ENCODE results near the gene SSC5D. TPM values are rescaled to one million over a fixed set of nuclear protein-coding genes. Genes with fewer than 3 reads are reported as not detected.

Gene SSC5D
- total and polyA plus RNA-seq, 9 of the 15 experiments (the other 6 are each of a cell fraction or from before 2014, with no cell fraction given) = 0.04 to 0.71 (median 0.14) TPM; not detected in 2

DNA sequence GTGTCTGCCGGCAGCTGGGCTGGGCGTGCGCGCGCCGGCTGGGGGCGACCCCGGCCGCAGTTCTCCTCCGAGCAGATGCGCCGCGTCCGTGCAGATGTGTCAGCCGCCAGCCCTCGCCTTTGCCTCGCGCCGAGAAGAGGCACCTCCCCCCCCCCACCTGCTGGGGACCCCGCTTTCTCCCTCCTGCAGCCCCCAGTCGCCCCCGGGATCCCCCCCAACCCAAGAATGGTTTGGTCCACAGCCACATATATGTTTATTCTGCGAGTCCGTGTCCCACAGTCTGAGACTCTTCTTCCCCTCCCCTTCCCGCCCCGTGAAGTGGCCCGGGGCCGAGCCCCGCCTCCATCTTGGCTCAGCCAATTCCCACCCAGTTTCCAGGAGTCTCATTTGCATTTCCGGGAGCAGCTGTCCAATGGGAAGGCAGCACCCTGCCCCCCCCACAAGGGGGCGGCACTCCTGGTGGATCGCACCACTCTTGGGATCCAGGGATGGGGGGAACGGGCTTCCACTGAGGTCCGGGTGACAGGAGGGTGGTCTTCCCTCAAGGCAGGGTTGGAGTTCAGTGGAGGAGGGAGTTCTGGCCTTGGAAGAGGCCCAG lies 35.4 kb upstream of the SSC5D start (continued):
- TF ChIP-seq, protein P1, sequence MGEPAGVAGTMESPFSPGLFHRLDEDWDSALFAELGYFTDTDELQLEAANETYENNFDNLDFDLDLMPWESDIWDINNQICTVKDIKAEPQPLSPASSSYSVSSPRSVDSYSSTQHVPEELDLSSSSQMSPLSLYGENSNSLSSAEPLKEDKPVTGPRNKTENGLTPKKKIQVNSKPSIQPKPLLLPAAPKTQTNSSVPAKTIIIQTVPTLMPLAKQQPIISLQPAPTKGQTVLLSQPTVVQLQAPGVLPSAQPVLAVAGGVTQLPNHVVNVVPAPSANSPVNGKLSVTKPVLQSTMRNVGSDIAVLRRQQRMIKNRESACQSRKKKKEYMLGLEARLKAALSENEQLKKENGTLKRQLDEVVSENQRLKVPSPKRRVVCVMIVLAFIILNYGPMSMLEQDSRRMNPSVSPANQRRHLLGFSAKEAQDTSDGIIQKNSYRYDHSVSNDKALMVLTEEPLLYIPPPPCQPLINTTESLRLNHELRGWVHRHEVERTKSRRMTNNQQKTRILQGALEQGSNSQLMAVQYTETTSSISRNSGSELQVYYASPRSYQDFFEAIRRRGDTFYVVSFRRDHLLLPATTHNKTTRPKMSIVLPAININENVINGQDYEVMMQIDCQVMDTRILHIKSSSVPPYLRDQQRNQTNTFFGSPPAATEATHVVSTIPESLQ (CRISPR knock-in tag; IDR thresholded peaks at IDR 0.05) = no peak
- no peak for TF ChIP-seq SPI1 (IDR thresholded peaks at IDR 0.05; ENCODE audit: borderline replicate concordance, low read depth, low read length)
- TF ChIP-seq, protein P2, sequence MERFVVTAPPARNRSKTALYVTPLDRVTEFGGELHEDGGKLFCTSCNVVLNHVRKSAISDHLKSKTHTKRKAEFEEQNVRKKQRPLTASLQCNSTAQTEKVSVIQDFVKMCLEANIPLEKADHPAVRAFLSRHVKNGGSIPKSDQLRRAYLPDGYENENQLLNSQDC (CRISPR knock-in tag; IDR thresholded peaks at IDR 0.05) = no peak
- TF ChIP-seq CHD1 (IDR thresholded peaks at IDR 0.05; ENCODE audit: low read length) = no peak
- no peak for TF ChIP-seq NCOA4 (IDR thresholded peaks at IDR 0.05; ENCODE audit: partially characterized antibody)
- TF ChIP-seq NR2C1 (IDR thresholded peaks at IDR 0.05) = no peak
- no peak for TF ChIP-seq NR2C1 (tag; IDR thresholded peaks at IDR 0.05)
- no peak for TF ChIP-seq HDGF (IDR thresholded peaks at IDR 0.05)
- no peak for TF ChIP-seq ZNF77 (CRISPR knock-in tag; IDR thresholded peaks at IDR 0.05)
- TF ChIP-seq ZNF41 (CRISPR knock-in tag; conservative IDR thresholded peaks at IDR 0.05) = no peak
- TF ChIP-seq, protein P3, sequence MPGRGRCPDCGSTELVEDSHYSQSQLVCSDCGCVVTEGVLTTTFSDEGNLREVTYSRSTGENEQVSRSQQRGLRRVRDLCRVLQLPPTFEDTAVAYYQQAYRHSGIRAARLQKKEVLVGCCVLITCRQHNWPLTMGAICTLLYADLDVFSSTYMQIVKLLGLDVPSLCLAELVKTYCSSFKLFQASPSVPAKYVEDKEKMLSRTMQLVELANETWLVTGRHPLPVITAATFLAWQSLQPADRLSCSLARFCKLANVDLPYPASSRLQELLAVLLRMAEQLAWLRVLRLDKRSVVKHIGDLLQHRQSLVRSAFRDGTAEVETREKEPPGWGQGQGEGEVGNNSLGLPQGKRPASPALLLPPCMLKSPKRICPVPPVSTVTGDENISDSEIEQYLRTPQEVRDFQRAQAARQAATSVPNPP (IDR thresholded peaks at IDR 0.05; ENCODE audit: borderline replicate concordance, insufficient read depth, insufficient read length) = no peak
- no peak for TF ChIP-seq JUN (IDR thresholded peaks at IDR 0.05; ENCODE audit: borderline replicate concordance, low read depth, low read length)
- no peak for TF ChIP-seq JUN (CRISPR knock-in tag; IDR thresholded peaks at IDR 0.05; ENCODE audit: borderline replicate concordance)
- TF ChIP-seq, protein P4, sequence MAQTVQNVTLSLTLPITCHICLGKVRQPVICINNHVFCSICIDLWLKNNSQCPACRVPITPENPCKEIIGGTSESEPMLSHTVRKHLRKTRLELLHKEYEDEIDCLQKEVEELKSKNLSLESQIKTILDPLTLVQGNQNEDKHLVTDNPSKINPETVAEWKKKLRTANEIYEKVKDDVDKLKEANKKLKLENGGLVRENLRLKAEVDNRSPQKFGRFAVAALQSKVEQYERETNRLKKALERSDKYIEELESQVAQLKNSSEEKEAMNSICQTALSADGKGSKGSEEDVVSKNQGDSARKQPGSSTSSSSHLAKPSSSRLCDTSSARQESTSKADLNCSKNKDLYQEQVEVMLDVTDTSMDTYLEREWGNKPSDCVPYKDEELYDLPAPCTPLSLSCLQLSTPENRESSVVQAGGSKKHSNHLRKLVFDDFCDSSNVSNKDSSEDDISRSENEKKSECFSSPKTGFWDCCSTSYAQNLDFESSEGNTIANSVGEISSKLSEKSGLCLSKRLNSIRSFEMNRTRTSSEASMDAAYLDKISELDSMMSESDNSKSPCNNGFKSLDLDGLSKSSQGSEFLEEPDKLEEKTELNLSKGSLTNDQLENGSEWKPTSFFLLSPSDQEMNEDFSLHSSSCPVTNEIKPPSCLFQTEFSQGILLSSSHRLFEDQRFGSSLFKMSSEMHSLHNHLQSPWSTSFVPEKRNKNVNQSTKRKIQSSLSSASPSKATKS (CRISPR knock-in tag; IDR thresholded peaks at IDR 0.05) = no peak
- TF ChIP-seq RAD21 (CRISPR knock-in tag; conservative IDR thresholded peaks at IDR 0.05 in 1 of 2, IDR thresholded peaks at IDR 0.05 in 1 of 2) = no peak
- TF ChIP-seq, protein P5, sequence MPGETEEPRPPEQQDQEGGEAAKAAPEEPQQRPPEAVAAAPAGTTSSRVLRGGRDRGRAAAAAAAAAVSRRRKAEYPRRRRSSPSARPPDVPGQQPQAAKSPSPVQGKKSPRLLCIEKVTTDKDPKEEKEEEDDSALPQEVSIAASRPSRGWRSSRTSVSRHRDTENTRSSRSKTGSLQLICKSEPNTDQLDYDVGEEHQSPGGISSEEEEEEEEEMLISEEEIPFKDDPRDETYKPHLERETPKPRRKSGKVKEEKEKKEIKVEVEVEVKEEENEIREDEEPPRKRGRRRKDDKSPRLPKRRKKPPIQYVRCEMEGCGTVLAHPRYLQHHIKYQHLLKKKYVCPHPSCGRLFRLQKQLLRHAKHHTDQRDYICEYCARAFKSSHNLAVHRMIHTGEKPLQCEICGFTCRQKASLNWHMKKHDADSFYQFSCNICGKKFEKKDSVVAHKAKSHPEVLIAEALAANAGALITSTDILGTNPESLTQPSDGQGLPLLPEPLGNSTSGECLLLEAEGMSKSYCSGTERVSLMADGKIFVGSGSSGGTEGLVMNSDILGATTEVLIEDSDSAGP (CRISPR knock-in tag; IDR thresholded peaks at IDR 0.05) = no peak
- TF ChIP-seq FOXK2 (conservative IDR thresholded peaks at IDR 0.05 in 1 of 2, IDR thresholded peaks at IDR 0.05 in 1 of 2; ENCODE audit: low read depth in 2 of 2) = peak in 1 of 2 experiments; percentile 99; a peak in 2 of 4 replicates
- no peak for TF ChIP-seq TSC22D4 (tag; IDR thresholded peaks at IDR 0.05)
- no peak for TF ChIP-seq SMAD3 (CRISPR knock-in tag; conservative IDR thresholded peaks at IDR 0.05)
- TF ChIP-seq, protein P6, sequence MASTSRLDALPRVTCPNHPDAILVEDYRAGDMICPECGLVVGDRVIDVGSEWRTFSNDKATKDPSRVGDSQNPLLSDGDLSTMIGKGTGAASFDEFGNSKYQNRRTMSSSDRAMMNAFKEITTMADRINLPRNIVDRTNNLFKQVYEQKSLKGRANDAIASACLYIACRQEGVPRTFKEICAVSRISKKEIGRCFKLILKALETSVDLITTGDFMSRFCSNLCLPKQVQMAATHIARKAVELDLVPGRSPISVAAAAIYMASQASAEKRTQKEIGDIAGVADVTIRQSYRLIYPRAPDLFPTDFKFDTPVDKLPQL (IDR thresholded peaks at IDR 0.05; ENCODE audit: extremely low read depth, insufficient read length) = no peak
- no peak for TF ChIP-seq C11orf30 (IDR thresholded peaks at IDR 0.05; ENCODE audit: low read depth)
